Skeletal muscle tissue (tissue), 4 donors: ENCODE data around the gene TXNRD3. TPM values are rescaled to one million over a fixed set of nuclear protein-coding genes. Genes with fewer than 3 reads are reported as not detected.

Source experiments
- H3K27ac ChIP-seq: one replicate; pipeline ENCODE4 v1.7.0; 2013; ENCODE audit warnings: mild to moderate bottlenecking, low read depth, low read length, inconsistent platforms
- H3K27me3 ChIP-seq, 3 donors: one replicate each; pipeline ENCODE4 v1.7.0; 2013; ENCODE audit warnings: low read length in 3 of 3; ENCODE audit not compliant: control insufficient read depth in 3 of 3, insufficient read depth in 3 of 3
- H3K36me3 ChIP-seq, 3 donors: one replicate each; pipeline ENCODE4 v1.7.0; 2013; ENCODE audit warnings: low read length in 3 of 3; ENCODE audit not compliant: control insufficient read depth in 3 of 3, insufficient read depth in 3 of 3
- H3K4me1 ChIP-seq, 3 donors: one replicate each; pipeline ENCODE4 v1.7.0; 2013; ENCODE audit warnings: low read length in 3 of 3, mild to moderate bottlenecking in 3 of 3; ENCODE audit not compliant: control insufficient read depth in 3 of 3, insufficient read depth in 3 of 3
- H3K4me3 ChIP-seq, 3 donors: one replicate each; pipeline ENCODE4 v1.7.0; 2013; ENCODE audit warnings: low read length in 3 of 3
- H3K9ac ChIP-seq, 3 donors: one replicate each; pipeline ENCODE4 v1.7.0; 2013; ENCODE audit warnings: low read length in 3 of 3, mild to moderate bottlenecking in 3 of 3, moderate library complexity in 2 of 3, low read depth in 1 of 3
- H3K9me3 ChIP-seq, 3 donors: one replicate each; pipeline ENCODE4 v1.7.0; 2013; ENCODE audit warnings: low read length in 3 of 3; ENCODE audit not compliant: control insufficient read depth in 3 of 3
- total RNA-seq: library from RNA; depleted of rRNA; stranded (reverse); fragments of >200 nt; gene quantifications from one replicate; pipeline ENCODE4 v1.2.3, GENCODE V29; 2014
- donor health status: Osteomylitis.

TXNRD3 gene
- total RNA-seq, 1 donor from 2014 or later: 16.2 TPM

DNA sequence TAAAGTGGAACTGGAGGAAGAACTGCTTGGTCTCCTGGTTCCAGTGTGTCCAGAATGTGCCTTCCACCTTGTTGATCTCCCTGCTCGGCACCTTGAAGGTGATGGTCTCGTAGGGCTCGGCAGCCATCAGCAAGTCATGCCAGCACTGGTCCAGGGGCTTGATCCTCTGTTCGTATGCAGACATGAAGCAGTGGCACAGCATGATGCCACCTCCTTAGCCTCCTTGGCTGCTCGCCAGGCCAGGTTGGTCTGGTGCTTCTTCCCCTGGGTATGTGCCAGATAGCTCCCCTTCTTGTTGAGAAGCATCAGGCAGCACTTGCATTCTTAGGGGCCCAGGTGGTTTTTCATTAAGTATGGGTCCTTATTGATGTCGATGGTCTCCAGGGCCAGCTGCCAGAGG lies 17.8 kb upstream of the TXNRD3 start:
- Histone ChIP-seq H3K27me3 (peaks cover 0 to 8% (median 6%) of the 10 kb centered on the region in 3 donors), H3K4me1 (no peaks in the 10 kb centered on the region), H3K36me3 (no peaks in the 10 kb centered on the region)

DNA sequence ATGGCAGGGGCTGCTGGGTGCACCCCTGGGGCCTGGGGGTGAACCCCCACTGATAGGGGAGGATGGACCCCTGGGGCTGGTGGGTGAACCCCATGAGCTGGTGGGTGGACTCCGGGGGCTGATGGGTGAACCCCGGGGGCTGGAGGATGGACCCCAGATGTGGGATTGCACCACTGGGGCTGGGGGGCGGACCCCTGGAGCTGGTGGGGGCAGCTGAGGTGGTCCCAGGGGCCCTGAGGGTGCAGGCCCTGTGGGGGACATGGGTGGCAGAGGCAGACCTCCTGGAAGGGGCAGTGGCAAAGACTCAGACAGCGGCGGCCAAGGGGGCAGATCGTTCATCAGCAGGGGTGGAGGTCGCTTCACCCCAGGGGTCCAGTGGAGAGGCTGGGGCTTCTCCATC lies 17.4 kb upstream of the TXNRD3 start:
- Histone ChIP-seq H3K27ac (no peak overlapping the region), H3K9ac (no peak overlapping the region), H3K4me3 (no peak overlapping the region), H3K27me3 (peaks cover 0 to 7% (median 6%) of the 10 kb centered on the region in 3 donors), H3K4me1 (no peaks in the 10 kb centered on the region), H3K36me3 (no peaks in the 10 kb centered on the region), H3K9me3 (peaks cover 0 to 5% (median 0%) of the 10 kb centered on the region in 3 donors)

More for the DNA sequence above, 17.8 kb upstream of the TXNRD3 start:
- Histone ChIP-seq H3K9me3 (peaks cover 0 to 5% (median 0%) of the 10 kb centered on the region in 3 donors), H3K27ac (no peak overlapping the region), H3K4me3 (no peak overlapping the region), H3K9ac (no peak overlapping the region)

DNA sequence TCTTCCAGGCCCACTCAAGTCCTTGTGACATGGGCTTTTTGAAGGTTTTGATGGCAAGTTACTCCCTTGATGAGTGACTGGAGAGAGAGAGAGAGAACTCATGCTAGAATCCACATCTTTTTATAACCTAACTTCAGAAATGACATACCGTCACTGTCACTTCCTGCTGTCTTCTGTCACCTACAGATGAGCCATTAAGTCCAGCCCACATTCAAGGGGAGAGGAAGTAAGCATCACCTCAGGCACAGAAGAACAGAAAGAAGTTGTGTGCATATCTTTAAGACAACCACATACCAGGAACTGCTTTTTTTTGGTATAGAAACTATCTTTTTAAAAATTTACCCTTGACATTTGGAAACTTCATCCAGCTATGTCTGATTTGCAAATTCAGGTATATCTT lies 16.6 kb upstream of the TXNRD3 start:
- H3K27me3 ChIP-seq: peaks cover 0 to 5% (median 1%) of the 10 kb centered on the region in 3 donors
- no peaks in the 10 kb centered on the region for H3K4me1 ChIP-seq
- H3K27ac ChIP-seq: no peak overlapping the region
- H3K9me3 ChIP-seq: peaks cover 0 to 5% (median 0%) of the 10 kb centered on the region in 3 donors
- no peak overlapping the region for H3K9ac ChIP-seq
- H3K36me3 ChIP-seq: no peaks in the 10 kb centered on the region
- H3K4me3 ChIP-seq: no peak overlapping the region

- H3K27ac ChIP-seq: no peak overlapping the region
Measured at GRCh38 chr3:126668450-126669401, 13.8 kb upstream of the TXNRD3 start.

GRCh38 chr3:126667631-126668449 lies 12.9 kb upstream of the TXNRD3 start:
- no peaks in the 10 kb centered on the region for H3K9me3 ChIP-seq
- no peaks in the 10 kb centered on the region for H3K36me3 ChIP-seq
- no peak overlapping the region for H3K9ac ChIP-seq
- no peaks in the 10 kb centered on the region for H3K4me1 ChIP-seq
- H3K27me3 ChIP-seq: peaks cover 0 to 9% (median 5%) of the 10 kb centered on the region in 3 donors
- H3K4me3 ChIP-seq: no peak overlapping the region
- H3K27ac ChIP-seq: no peak overlapping the region

More at GRCh38 chr3:126668450-126669401, 13.8 kb upstream of the TXNRD3 start:
- Histone ChIP-seq H3K4me3 (no peak overlapping the region), H3K27me3 (peaks cover 0 to 4% (median 1%) of the 10 kb centered on the region in 3 donors), H3K9me3 (peaks cover 0 to 2% (median 0%) of the 10 kb centered on the region in 3 donors), H3K4me1 (no peaks in the 10 kb centered on the region), H3K36me3 (no peaks in the 10 kb centered on the region), H3K9ac (no peak overlapping the region)

DNA sequence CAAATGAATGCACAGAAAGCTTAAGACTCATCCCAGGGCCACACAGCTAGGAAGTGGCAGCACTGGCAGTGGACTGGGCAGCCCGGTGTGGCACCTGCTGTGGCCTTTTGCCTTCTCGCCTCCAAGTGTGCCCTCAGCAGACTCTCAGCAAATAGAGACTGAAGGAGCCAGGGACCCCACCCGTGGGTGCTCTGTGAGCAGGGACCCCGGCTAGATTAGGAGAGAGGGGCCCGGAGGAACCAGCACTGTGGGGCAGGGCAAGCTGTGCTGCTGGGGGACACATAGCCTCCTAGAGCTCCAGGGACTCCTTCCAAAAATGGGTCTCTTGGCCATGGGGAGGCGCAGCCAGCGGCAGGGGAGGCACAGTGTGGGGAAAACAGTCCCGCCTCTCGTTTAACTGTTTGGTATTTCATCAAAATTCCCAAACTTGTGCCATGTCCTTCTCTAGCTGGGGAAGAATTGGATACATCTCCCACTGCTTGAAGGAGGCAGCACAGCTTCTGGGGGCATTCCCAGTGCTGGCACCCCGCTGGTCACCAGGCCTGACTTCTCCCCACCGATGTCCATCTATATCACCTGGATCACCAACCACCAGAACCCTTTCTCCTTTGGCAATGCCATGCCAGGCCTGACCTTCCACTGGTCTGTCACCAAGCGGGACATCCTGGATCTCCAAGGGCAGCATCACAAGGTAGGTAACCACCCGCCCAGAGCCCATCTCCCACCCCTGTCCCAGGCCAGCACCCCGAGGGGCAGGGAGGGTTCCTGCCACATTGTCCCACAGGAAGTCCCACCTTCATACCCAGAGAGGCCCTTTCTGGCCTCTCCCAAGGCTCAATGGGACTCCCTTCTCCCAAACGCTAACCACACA lies 12.0 kb upstream of the TXNRD3 start:
- peaks cover 0 to 13% (median 10%) of the 10 kb centered on the region in 3 donors for H3K27me3 ChIP-seq
- no peak overlapping the region for H3K27ac ChIP-seq
- no peak overlapping the region for H3K4me3 ChIP-seq

GRCh38 chr3:126665959-126666657 lies 11.2 kb upstream of the TXNRD3 start:
- H3K4me3 ChIP-seq: no peak overlapping the region
- H3K4me1 ChIP-seq: peaks cover 3 to 8% (median 6%) of the 10 kb centered on the region in 3 donors
- no peaks in the 10 kb centered on the region for H3K9me3 ChIP-seq
- no peaks in the 10 kb centered on the region for H3K36me3 ChIP-seq
- H3K9ac ChIP-seq: no peak overlapping the region
- H3K27ac ChIP-seq: no peak overlapping the region
- peaks cover 0 to 13% (median 10%) of the 10 kb centered on the region in 3 donors for H3K27me3 ChIP-seq

More for the DNA sequence above, 12.0 kb upstream of the TXNRD3 start:
- Histone ChIP-seq H3K9ac (no peak overlapping the region), H3K9me3 (no peaks in the 10 kb centered on the region), H3K4me1 (peaks cover under 1 to 4% (median 3%) of the 10 kb centered on the region in 3 donors), H3K36me3 (no peaks in the 10 kb centered on the region)

GRCh38 chr3:126665221-126665936 lies 10.5 kb upstream of the TXNRD3 start:
- peaks cover under 1 to 14% (median 13%) of the 10 kb centered on the region in 3 donors for H3K27me3 ChIP-seq
- no peaks in the 10 kb centered on the region for H3K9me3 ChIP-seq

More at GRCh38 chr3:126665221-126665936, 10.5 kb upstream of the TXNRD3 start:
- Histone ChIP-seq H3K4me1 (peaks cover 3 to 8% (median 6%) of the 10 kb centered on the region in 3 donors), H3K9ac (no peak overlapping the region), H3K36me3 (no peaks in the 10 kb centered on the region), H3K4me3 (no peak overlapping the region), H3K27ac (no peak overlapping the region)
